Bronchial epithelial cell (primary cell): ENCODE measurements around the gene NFAT5. TPM values are rescaled to one million over a fixed set of nuclear protein-coding genes. Genes with fewer than 3 reads are reported as not detected.

Experiments
- DNase-seq: peaks from one replicate; pipeline ENCODE4 v3.0.0-alpha.2; 2010; ENCODE audit warnings: low read depth
- FAIRE-seq: peaks from 2 replicates; lab custom pipeline; 2011; peaks lifted over from hg19 to GRCh38; lab: Jason Lieb, UNC
- H3K27me3 ChIP-seq: 2 replicates; pipeline ENCODE4 v1.5.1; 2011; ENCODE audit warnings: low read length; ENCODE audit not compliant: control insufficient read depth, insufficient read depth
- H3K36me3 ChIP-seq: 2 replicates; pipeline ENCODE4 v1.5.1; 2011; ENCODE audit warnings: low read length; ENCODE audit not compliant: control insufficient read depth, insufficient read depth
- H3K4me3 ChIP-seq: 2 replicates; pipeline ENCODE4 v1.5.1; 2011; ENCODE audit warnings: mild to moderate bottlenecking, low read depth, low read length, control low read depth
- CTCF ChIP-seq: IDR thresholded peaks from 2 replicates; pipeline ENCODE4 v1.5.1; 2011; ENCODE audit warnings: mild to moderate bottlenecking, moderate library complexity, low read length, control low read depth, inconsistent platforms; ENCODE audit not compliant: insufficient read depth, severe bottlenecking
- total RNA-seq: library from RNA; depleted of rRNA; stranded (reverse); fragments of >200 nt; gene quantifications from 2 replicates; pipeline ENCODE4 v1.2.1, GENCODE V29; 2014

The NFAT5 gene
- total RNA-seq, 1 donor from 2014 or later = 11.1 TPM

GRCh38 chr16:69706256-69706974, 140.6 kb downstream of the NFAT5 start:
- FAIRE-seq (no peak), DNase-seq (peak; percentile 55)
- no peak overlapping the region for H3K4me3 ChIP-seq
- no peaks in the 10 kb centered on the region for H3K27me3 ChIP-seq
- no peak for TF ChIP-seq CTCF
- H3K36me3 ChIP-seq = no peaks in the 10 kb centered on the region

GRCh38 chr16:69706975-69707340, 141.2 kb downstream of the NFAT5 start:
- TF ChIP-seq CTCF = no peak
- DNase-seq (no peak), FAIRE-seq (no peak)
- Histone ChIP-seq H3K36me3 (no peaks in the 10 kb centered on the region), H3K4me3 (no peak overlapping the region), H3K27me3 (no peaks in the 10 kb centered on the region)

- FAIRE-seq (no peak), DNase-seq (no peak)
- Histone ChIP-seq H3K4me3 (no peak overlapping the region), H3K27me3 (no peaks in the 10 kb centered on the region), H3K36me3 (no peaks in the 10 kb centered on the region)
- no peak for TF ChIP-seq CTCF
Measured at GRCh38 chr16:69707920-69708683, 142.3 kb downstream of the NFAT5 start.

GRCh38 chr16:69709456-69710084, 143.8 kb downstream of the NFAT5 start:
- Histone ChIP-seq H3K4me3 (no peak overlapping the region), H3K36me3 (no peaks in the 10 kb centered on the region), H3K27me3 (no peaks in the 10 kb centered on the region)
- DNase-seq (peak; percentile 70), FAIRE-seq (no peak)
- peak; percentile 37 for TF ChIP-seq CTCF

- H3K27me3 ChIP-seq = no peaks in the 10 kb centered on the region
- peaks cover 3% of the 10 kb centered on the region for H3K36me3 ChIP-seq
- no peak for TF ChIP-seq CTCF
- DNase-seq = peak; percentile 98
- H3K4me3 ChIP-seq = no peak overlapping the region
- FAIRE-seq = peak; percentile 47
Measured at GRCh38 chr16:69711115-69711740, 145.5 kb downstream of the NFAT5 start.
